Fibroblast of mammary gland (primary cell): ENCODE measurements around the gene PTK6.
"Not testable (repeated sequence)": the region's sequence is repeated elsewhere in the genome, so short reads cannot be mapped to it uniquely, and the experiment has no call there.

Experiments
- DNase-seq: peaks from one replicate; pipeline ENCODE4 v3.0.0-alpha.2; 2010; ENCODE audit warnings: low read depth
- H3K4me3 ChIP-seq: 2 replicates; pipeline ENCODE4 v1.5.1; 2011; ENCODE audit warnings: low read depth, mild to moderate bottlenecking, low read length, moderate library complexity; ENCODE audit not compliant: control insufficient read depth
- TF ChIP-seq, protein P1 (sequence below): conservative IDR thresholded peaks from 2 replicates; pipeline ENCODE4 v1.5.1; 2011; ENCODE audit warnings: low read depth, low read length, inconsistent platforms; ENCODE audit not compliant: control insufficient read depth, insufficient read depth

Gene PTK6

GRCh38 chr20:63560333-63560805 lies 23.2 kb upstream of the PTK6 start:
- no peak overlapping the region for H3K4me3 ChIP-seq
- no peak for DNase-seq
- TF ChIP-seq, protein P1, sequence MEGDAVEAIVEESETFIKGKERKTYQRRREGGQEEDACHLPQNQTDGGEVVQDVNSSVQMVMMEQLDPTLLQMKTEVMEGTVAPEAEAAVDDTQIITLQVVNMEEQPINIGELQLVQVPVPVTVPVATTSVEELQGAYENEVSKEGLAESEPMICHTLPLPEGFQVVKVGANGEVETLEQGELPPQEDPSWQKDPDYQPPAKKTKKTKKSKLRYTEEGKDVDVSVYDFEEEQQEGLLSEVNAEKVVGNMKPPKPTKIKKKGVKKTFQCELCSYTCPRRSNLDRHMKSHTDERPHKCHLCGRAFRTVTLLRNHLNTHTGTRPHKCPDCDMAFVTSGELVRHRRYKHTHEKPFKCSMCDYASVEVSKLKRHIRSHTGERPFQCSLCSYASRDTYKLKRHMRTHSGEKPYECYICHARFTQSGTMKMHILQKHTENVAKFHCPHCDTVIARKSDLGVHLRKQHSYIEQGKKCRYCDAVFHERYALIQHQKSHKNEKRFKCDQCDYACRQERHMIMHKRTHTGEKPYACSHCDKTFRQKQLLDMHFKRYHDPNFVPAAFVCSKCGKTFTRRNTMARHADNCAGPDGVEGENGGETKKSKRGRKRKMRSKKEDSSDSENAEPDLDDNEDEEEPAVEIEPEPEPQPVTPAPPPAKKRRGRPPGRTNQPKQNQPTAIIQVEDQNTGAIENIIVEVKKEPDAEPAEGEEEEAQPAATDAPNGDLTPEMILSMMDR, result no peak

DNA sequence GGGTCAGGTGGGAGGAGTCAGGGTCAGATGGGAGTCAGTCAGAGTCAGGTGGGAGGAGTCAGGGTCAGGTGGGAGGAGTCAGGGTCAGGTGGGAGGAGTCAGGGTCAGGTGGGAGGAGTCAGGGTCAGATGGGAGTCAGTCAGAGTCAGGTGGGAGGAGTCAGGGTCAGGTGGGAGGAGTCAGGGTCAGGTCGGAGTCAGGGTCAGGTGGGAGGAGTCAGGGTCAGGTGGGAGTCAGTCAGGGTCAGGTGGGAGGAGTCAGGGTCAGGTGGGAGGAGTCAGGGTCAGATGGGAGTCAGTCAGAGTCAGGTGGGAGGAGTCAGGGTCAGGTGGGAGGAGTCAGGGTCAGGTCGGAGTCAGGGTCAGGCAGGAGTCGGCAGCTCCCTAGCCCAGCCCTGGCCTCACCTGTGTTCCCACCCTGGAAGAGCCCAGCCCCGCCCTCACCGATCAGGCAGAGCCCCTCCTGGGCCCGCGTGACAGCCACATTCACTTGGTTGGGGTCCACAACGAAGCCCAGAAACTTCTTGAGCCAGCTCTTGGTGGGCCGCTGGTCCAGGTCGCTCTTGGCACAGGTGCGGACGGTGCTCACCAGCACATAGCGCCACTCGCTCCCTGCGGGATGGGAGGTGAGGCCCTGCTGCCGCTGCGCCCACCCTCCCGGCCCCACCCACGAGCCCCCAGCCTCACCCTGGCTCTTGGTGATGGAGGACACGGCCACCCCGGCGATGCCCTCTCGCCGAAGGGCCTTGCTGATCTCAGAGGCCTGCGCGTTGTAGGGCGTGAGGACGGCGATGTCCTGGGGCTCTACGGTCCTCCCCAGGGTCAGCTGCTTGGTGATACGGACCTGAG lies 22.5 kb upstream of the PTK6 start:
- DNase-seq, result not testable (repeated sequence)

DNA sequence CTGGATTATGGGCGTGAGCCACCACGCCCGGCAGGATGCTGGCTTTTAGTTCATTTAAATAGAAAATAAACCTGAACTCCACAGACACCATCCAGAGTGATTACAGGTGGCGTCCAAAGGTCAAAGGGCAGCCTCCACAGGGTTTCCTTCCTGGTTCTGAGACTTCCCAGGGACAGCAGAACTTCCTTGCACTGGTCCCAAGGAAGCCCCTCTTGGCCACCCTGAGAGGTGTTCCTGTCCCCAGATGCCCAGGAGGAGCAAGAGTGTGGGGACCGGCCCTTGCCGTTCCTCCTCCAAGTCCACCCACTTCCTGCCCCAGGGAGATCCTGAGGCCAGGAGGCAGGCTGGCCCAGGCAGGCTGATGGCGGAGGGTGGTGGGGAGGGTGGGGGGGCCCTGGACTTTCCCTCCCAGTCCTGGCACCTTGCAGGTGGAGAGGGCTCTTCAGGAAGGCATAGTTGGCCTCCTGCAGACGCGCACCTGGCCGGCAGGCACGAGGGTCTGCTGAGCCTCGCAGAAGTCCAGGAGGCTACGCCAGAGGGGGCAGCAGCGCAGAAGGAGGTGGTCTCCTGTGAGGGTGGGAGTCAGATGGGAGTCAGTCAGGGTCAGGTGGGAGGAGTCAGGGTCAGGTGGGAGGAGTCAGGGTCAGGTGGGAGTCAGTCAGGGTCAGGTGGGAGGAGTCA lies 21.8 kb upstream of the PTK6 start:
- no peak overlapping the region for H3K4me3 ChIP-seq
- DNase-seq, result no peak
- TF ChIP-seq, protein P1, result no peak

More for the DNA sequence above, 22.5 kb upstream of the PTK6 start:
- not testable (repeated sequence) for H3K4me3 ChIP-seq

DNA sequence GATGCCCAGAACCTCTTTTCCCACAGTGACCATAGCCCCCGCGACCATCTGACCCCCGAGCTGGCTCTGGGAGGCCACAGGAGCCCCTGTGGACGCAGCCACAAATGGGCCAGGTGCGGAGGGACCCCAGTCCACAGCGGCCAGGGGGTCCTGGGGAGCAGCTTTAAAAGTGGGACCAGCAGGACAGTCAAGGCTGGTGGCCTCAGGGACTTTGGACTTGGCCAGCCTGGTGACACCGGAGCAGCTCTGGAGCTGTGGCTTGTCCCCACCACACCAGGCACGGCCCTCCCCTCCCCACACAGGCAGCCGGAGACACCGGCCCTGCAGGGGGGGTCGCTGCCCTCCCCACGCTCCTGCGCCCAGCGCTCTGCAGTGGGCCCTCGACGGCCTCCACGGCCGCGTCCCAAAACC lies 20.3 kb upstream of the PTK6 start:
- no peak for DNase-seq
- TF ChIP-seq, protein P1, result no peak
- H3K4me3 ChIP-seq, result no peak overlapping the region

DNA sequence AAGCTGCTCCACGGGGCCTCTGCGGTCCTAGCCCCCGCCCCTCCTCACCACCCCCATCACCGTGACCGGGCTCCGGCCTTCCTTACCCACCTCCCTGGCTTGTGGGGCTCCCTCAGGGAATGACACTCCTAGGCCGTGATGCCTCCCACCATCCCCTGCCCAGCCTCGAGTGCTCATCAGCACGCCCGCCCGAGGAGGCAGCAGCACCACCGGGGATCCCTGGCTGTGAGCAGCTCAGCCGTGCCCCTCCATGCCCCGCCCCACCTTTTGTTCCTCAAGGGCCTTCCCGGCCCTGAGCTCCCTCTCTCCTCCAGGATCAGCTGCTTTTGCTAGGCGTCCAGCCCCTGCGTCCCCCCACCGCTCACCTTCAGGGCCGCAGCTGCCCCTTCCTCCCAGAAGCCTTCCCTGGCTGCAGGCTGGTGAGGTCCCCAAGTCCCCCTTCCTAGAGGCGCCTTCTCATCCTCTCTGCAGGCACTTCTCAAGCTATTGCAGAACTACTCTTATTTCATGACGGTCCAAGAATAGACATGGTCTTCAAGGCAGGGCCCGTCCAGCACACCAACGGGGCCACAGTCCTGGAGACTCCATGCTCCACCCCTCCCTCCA lies 19.8 kb upstream of the PTK6 start:
- no peak overlapping the region for H3K4me3 ChIP-seq
- no peak for DNase-seq
- TF ChIP-seq, protein P1, result no peak

DNA sequence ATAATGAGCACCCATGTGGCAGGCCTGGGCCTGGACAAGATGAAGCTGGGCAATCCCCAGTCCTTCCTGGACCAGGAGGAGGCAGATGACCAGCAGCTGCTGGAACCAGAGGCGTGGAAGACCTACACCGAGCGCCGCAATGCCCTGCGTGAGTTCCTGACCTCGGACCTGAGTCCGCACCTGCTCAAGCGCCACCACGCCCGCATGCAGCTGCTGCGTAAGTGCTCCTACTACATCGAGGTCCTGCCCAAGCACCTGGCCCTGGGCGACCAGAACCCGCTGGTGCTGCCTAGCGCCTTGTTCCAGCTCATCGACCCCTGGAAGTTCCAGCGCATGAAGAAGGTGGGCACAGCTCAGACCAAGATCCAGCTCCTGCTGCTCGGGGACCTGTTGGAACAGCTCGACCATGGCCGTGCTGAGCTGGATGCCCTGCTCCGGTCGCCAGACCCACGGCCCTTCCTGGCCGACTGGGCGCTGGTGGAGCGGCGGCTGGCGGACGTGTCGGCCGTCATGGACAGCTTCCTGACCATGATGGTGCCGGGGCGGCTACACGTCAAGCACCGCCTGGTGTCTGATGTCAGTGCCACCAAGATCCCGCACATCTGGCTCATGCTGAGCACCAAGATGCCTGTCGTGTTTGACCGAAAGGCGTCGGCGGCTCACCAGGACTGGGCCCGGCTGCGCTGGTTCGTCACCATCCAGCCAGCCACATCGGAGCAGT lies 18.6 kb upstream of the PTK6 start:
- DNase-seq, result no peak
- TF ChIP-seq, protein P1, result no peak
- H3K4me3 ChIP-seq, result no peak overlapping the region
